ENCODE measurements around the gene CERK.

Gene CERK

DNA sequence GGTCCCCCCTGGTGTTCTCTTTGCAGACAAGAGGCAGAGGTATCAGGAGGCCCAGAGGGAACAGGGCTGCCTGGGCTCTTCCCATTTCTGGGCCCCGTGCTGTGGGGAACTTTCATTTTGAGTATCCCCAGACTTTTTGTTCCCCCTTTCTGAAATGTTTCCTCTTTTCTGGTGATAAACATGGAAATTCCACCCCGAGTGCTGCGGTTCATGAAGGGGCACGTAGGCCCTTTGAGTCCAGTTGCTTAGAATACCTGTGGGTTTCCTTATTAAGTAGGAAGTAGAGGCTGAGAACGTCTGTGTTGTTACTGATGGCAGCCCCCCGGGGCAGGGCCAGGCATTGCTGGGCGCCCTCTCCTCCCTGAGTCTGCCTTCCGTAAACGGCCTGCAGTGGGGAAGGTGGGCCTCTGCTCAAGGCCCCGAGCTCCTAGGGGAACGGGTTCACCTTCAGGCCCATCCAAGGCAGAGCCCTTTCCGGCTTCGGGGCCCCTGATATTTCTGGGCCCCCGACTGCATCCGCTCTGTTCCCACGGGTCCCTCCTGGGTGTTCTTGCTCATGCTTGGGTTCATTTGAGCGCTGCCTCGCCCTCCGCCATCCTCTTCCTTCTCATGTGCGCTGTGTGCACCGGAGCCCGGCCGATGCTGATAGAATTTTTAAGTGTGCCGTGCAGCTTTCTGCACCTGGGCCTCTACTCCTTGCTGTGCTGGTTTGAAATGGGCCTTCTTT is 36.4 kb upstream of the CERK start:
- peak; percentile 66 for DNase-seq (ENCODE audit: extremely low spot score)
- POLR2A ChIA-PET: interaction anchor here (4.4 kb wide), 1 partner anchor 12 kb away, joined by 39 read pairs; the partner anchor contains the start of gene TBC1D22A
- TF ChIP-seq, protein P1, sequence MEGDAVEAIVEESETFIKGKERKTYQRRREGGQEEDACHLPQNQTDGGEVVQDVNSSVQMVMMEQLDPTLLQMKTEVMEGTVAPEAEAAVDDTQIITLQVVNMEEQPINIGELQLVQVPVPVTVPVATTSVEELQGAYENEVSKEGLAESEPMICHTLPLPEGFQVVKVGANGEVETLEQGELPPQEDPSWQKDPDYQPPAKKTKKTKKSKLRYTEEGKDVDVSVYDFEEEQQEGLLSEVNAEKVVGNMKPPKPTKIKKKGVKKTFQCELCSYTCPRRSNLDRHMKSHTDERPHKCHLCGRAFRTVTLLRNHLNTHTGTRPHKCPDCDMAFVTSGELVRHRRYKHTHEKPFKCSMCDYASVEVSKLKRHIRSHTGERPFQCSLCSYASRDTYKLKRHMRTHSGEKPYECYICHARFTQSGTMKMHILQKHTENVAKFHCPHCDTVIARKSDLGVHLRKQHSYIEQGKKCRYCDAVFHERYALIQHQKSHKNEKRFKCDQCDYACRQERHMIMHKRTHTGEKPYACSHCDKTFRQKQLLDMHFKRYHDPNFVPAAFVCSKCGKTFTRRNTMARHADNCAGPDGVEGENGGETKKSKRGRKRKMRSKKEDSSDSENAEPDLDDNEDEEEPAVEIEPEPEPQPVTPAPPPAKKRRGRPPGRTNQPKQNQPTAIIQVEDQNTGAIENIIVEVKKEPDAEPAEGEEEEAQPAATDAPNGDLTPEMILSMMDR (IDR thresholded peaks at IDR 0.05; ENCODE audit: control extremely low read depth, extremely low read depth, low read depth, missing control alignments): no peak

DNA sequence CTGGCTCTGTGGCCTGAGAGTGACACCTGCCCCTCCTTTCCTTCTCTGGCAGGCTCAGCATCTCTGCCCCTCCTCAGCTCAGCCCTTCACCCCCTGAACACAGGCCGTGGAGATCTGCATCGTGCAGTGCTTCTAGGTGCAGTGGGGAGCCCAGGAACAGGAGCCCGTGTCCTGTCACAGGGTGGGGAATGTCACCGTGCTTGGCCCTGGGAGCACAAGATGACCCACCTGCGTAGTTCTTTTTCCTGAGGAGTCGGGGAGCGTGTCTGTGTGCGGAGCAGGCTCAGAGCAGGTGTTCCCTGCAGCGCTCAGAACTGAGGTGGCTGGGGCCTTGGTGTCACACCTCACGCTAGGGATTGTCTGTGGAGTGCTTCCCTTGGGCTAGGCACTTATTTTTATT is 35.0 kb upstream of the CERK start:
- CTCF ChIA-PET: interaction anchor here (1.1 to 10.2 kb wide), 4 partner anchors 12 to 29 kb away, joined by 4 to 121 read pairs (median 18); partner anchors contain the start of gene TBC1D22A
- DNase-seq (ENCODE audit: extremely low spot score): no peak
- TF ChIP-seq, protein P1 (IDR thresholded peaks at IDR 0.05; ENCODE audit: control extremely low read depth, extremely low read depth, low read depth, missing control alignments): no peak
- POLR2A ChIA-PET: interaction anchor here (4.4 kb wide), 1 partner anchor 11 kb away, joined by 39 read pairs; the partner anchor contains the start of gene TBC1D22A

More for the DNA sequence above, 36.4 kb upstream of the CERK start:
- CTCF ChIA-PET: interaction anchor here (0.7 to 10.2 kb wide), 5 partner anchors 14 to 28 kb away, joined by 3 to 121 read pairs (median 10); partner anchors contain the start of gene TBC1D22A

GRCh38 chr22:46770726-46771125 is 32.7 kb upstream of the CERK start:
- peak; percentile 59 for DNase-seq (ENCODE audit: extremely low spot score)
- TF ChIP-seq, protein P1 (IDR thresholded peaks at IDR 0.05; ENCODE audit: control extremely low read depth, extremely low read depth, low read depth, missing control alignments): no peak
- POLR2A ChIA-PET: interaction anchor here (0.9 kb wide), 1 partner anchor 8 kb away, joined by 5 read pairs; the partner anchor contains the start of gene TBC1D22A
- CTCF ChIA-PET: interaction anchor here (0.8 to 10.2 kb wide), 4 partner anchors 10 to 33 kb away, joined by 3 to 121 read pairs (median 4); partner anchors contain the start of gene TBC1D22A

GRCh38 chr22:46770151-46770641 is 32.1 kb upstream of the CERK start:
- DNase-seq (ENCODE audit: extremely low spot score): no peak
- TF ChIP-seq, protein P1 (IDR thresholded peaks at IDR 0.05; ENCODE audit: control extremely low read depth, extremely low read depth, low read depth, missing control alignments): no peak
- ChIA-PET POLR2A (interaction anchor here (0.9 kb wide), 1 partner anchor 8 kb away, joined by 5 read pairs; the partner anchor contains the start of gene TBC1D22A), CTCF (interaction anchor here (0.8 to 10.2 kb wide), 5 partner anchors 9 to 33 kb away, joined by 3 to 121 read pairs (median 4); partner anchors contain the start of gene TBC1D22A)

DNA sequence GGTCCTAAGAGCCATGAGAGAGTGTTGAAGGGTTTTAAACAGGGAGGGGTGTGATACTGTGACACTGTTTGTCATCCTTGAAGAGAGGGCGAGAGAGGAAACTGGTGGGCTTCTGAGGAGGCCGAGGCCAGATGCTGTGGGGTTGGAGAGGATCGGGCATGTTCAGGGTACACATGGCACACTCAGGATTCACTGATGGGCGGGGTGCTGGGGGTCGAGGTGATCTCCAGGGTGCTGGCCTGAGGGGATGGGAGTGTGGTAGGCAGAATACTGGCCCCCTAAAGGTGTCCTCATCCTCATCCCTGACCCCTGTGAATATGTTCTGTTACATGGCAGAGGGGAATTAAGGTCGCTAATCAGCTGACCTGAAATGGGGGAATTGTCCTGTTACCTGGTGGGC is 31.7 kb upstream of the CERK start:
- no peak for DNase-seq (ENCODE audit: extremely low spot score)
- TF ChIP-seq, protein P1 (IDR thresholded peaks at IDR 0.05; ENCODE audit: control extremely low read depth, extremely low read depth, low read depth, missing control alignments): no peak
- CTCF ChIA-PET: interaction anchor here (0.6 to 10.2 kb wide), 5 partner anchors 9 to 50 kb away, joined by 3 to 121 read pairs (median 3); partner anchors contain the start of gene TBC1D22A
- POLR2A ChIA-PET: no interaction called here

DNA sequence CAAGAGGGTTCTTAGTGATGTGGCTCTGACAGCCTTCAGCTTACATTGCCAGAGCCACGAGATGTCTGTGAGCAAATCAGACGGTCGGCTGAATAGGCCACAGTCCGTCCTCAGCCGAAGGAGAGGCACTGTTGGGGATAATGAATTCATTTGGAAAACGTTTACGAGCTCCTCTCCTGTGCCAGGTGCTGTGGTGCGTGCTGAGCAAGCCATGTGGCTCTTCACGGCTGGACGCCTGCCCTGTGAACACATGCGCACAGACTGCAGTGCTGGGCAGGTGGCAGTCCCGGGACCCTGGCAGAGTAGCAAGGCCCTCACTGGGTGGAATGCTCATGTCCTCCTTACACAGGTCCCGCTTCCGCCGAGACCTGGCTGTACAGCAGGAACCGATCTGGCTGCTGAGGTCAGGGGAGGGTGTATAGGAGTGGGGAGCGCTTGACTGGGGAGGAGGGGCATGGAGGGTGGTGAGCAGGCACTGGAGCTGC is 31.2 kb upstream of the CERK start:
- ChIA-PET CTCF (interaction anchor here (0.6 to 10.2 kb wide), 4 partner anchors 8 to 51 kb away, joined by 3 to 121 read pairs (median 12); partner anchors contain the start of gene TBC1D22A), POLR2A (interaction anchor here (0.7 kb wide), 1 partner anchor 123 kb away, joined by 7 read pairs; no protein-coding TSS in a partner anchor)
- peak; percentile 40 for DNase-seq (ENCODE audit: extremely low spot score)

More for the DNA sequence above, 31.2 kb upstream of the CERK start:
- TF ChIP-seq, protein P1 (IDR thresholded peaks at IDR 0.05; ENCODE audit: control extremely low read depth, extremely low read depth, low read depth, missing control alignments): no peak
